ENCODE results near the gene SIK3. TPM values are rescaled to one million over a fixed set of nuclear protein-coding genes. Genes with fewer than 3 reads are reported as not detected.
A peak's percentile ranks its signal among the peaks of the same experiment; 100 is the strongest.

SIK3 gene
- total RNA-seq, 2 donors from 2014 or later = 21.4 to 26.3 TPM

- Mint-ChIP-seq H3K36me3 (ENCODE audit: insufficient read depth in 2 of 2) (no peaks in the 10 kb centered on the region), H3K9me3 (no peaks in the 10 kb centered on the region), H3K4me3 (no peak overlapping the region), H3K27ac (peak overlapping the region; percentile 82), H3K4me1 (ENCODE audit: low read depth) (peaks cover 14% of the 10 kb centered on the region), H3K27me3 (ENCODE audit: low read depth) (no peaks in the 10 kb centered on the region)
- DNase-seq = no peak
- peak in 1 of 2 donors; percentile 59 for ATAC-seq (replicated peaks in 1 of 2)
Observed at GRCh38 chr11:116909245-116909644, 189.0 kb downstream of the SIK3 start.

GRCh38 chr11:116906479-116906878 is 191.7 kb downstream of the SIK3 start:
- no peak for DNase-seq
- Mint-ChIP-seq H3K4me3 (no peak overlapping the region), H3K4me1 (ENCODE audit: low read depth) (peaks cover 24% of the 10 kb centered on the region), H3K36me3 (ENCODE audit: insufficient read depth in 2 of 2) (no peaks in the 10 kb centered on the region), H3K27me3 (ENCODE audit: low read depth) (no peaks in the 10 kb centered on the region), H3K27ac (peak overlapping the region; percentile 83), H3K9me3 (no peaks in the 10 kb centered on the region)
- ATAC-seq (replicated peaks in 1 of 2) = no peak

- Mint-ChIP-seq H3K4me3 (no peak overlapping the region), H3K27ac (peak overlapping the region; percentile 33), H3K9me3 (peaks cover 6 to 9% of the 10 kb centered on the region in 2 donors), H3K36me3 (ENCODE audit: insufficient read depth in 2 of 2) (peaks cover 8 to 9% of the 10 kb centered on the region in 2 donors), H3K27me3 (ENCODE audit: low read depth) (no peaks in the 10 kb centered on the region), H3K4me1 (ENCODE audit: low read depth) (peaks cover 10% of the 10 kb centered on the region)
- DNase-seq (no peak), ATAC-seq (replicated peaks in 1 of 2) (no peak)
Observed at GRCh38 chr11:116903090-116903489, 195.1 kb downstream of the SIK3 start.

GRCh38 chr11:116901964-116902688 is 196.1 kb downstream of the SIK3 start:
- Mint-ChIP-seq H3K4me1 (ENCODE audit: low read depth) (peaks cover 10% of the 10 kb centered on the region), H3K4me3 (no peak overlapping the region), H3K36me3 (ENCODE audit: insufficient read depth in 2 of 2) (peaks cover 8 to 9% of the 10 kb centered on the region in 2 donors), H3K9me3 (peaks cover 6 to 9% of the 10 kb centered on the region in 2 donors), H3K27me3 (ENCODE audit: low read depth) (no peaks in the 10 kb centered on the region), H3K27ac (no peak overlapping the region)
- ATAC-seq (replicated peaks in 1 of 2) = no peak
- DNase-seq = no peak

GRCh38 chr11:116901211-116901610 is 197.0 kb downstream of the SIK3 start:
- peaks cover 6 to 9% of the 10 kb centered on the region in 2 donors for H3K9me3 Mint-ChIP-seq

GRCh38 chr11:116896211-116896610 is 202.0 kb downstream of the SIK3 start:
- no peak for DNase-seq
- H3K36me3 Mint-ChIP-seq (ENCODE audit: insufficient read depth in 2 of 2) = peaks cover 13 to 15% of the 10 kb centered on the region in 2 donors
- H3K9me3 Mint-ChIP-seq = peaks cover 6 to 9% of the 10 kb centered on the region in 2 donors
- H3K4me1 Mint-ChIP-seq (ENCODE audit: low read depth) = no peaks in the 10 kb centered on the region
- no peak overlapping the region for H3K4me3 Mint-ChIP-seq
- no peak overlapping the region for H3K27ac Mint-ChIP-seq
- ATAC-seq (replicated peaks in 1 of 2) = no peak
- H3K27me3 Mint-ChIP-seq (ENCODE audit: low read depth) = no peaks in the 10 kb centered on the region

More at GRCh38 chr11:116901211-116901610, 197.0 kb downstream of the SIK3 start:
- Mint-ChIP-seq H3K4me1 (ENCODE audit: low read depth) (peaks cover 10% of the 10 kb centered on the region), H3K4me3 (no peak overlapping the region), H3K27ac (no peak overlapping the region), H3K27me3 (ENCODE audit: low read depth) (no peaks in the 10 kb centered on the region), H3K36me3 (ENCODE audit: insufficient read depth in 2 of 2) (peaks cover 8 to 9% of the 10 kb centered on the region in 2 donors)
- ATAC-seq (replicated peaks in 1 of 2) = no peak
- DNase-seq = no peak

GRCh38 chr11:116895048-116895757 is 203.0 kb downstream of the SIK3 start:
- ATAC-seq (replicated peaks in 1 of 2) (no peak), DNase-seq (peak in 1 of 2 donors; percentile 4)
- Mint-ChIP-seq H3K27me3 (ENCODE audit: low read depth) (no peaks in the 10 kb centered on the region), H3K9me3 (peaks cover 2 to 5% of the 10 kb centered on the region in 2 donors), H3K36me3 (ENCODE audit: insufficient read depth in 2 of 2) (peaks cover 8 to 11% of the 10 kb centered on the region in 2 donors), H3K27ac (peak overlapping the region; percentile 38), H3K4me3 (no peak overlapping the region), H3K4me1 (ENCODE audit: low read depth) (peaks cover 9% of the 10 kb centered on the region)

- Mint-ChIP-seq H3K27ac (no peak overlapping the region), H3K27me3 (ENCODE audit: low read depth) (no peaks in the 10 kb centered on the region), H3K36me3 (ENCODE audit: insufficient read depth in 2 of 2) (peaks cover 4 to 6% of the 10 kb centered on the region in 2 donors), H3K4me3 (no peak overlapping the region), H3K9me3 (no peaks in the 10 kb centered on the region), H3K4me1 (ENCODE audit: low read depth) (peaks cover 13% of the 10 kb centered on the region)
- ATAC-seq (replicated peaks in 1 of 2) (no peak), DNase-seq (no peak)
Observed at GRCh38 chr11:116893906-116894305, 204.3 kb downstream of the SIK3 start.

- H3K27ac Mint-ChIP-seq = no peak overlapping the region
- peaks cover 13% of the 10 kb centered on the region for H3K4me1 Mint-ChIP-seq (ENCODE audit: low read depth)
- ATAC-seq (replicated peaks in 1 of 2) (no peak), DNase-seq (no peak)
- no peaks in the 10 kb centered on the region for H3K27me3 Mint-ChIP-seq (ENCODE audit: low read depth)
- peaks cover 4 to 6% of the 10 kb centered on the region in 2 donors for H3K36me3 Mint-ChIP-seq (ENCODE audit: insufficient read depth in 2 of 2)
- H3K4me3 Mint-ChIP-seq = no peak overlapping the region
- no peaks in the 10 kb centered on the region for H3K9me3 Mint-ChIP-seq
Observed at GRCh38 chr11:116893437-116893836, 204.8 kb downstream of the SIK3 start.

- peaks cover 13% of the 10 kb centered on the region for H3K4me1 Mint-ChIP-seq (ENCODE audit: low read depth)
- ATAC-seq (replicated peaks in 1 of 2) = no peak
- H3K27me3 Mint-ChIP-seq (ENCODE audit: low read depth) = no peaks in the 10 kb centered on the region
- H3K36me3 Mint-ChIP-seq (ENCODE audit: insufficient read depth in 2 of 2) = peaks cover 4 to 6% of the 10 kb centered on the region in 2 donors
- no peak overlapping the region for H3K4me3 Mint-ChIP-seq
- H3K27ac Mint-ChIP-seq = peak overlapping the region; percentile 21
- no peaks in the 10 kb centered on the region for H3K9me3 Mint-ChIP-seq
- DNase-seq = no peak
Observed at GRCh38 chr11:116892374-116892773, 205.9 kb downstream of the SIK3 start.

GRCh38 chr11:116891746-116892145 is 206.5 kb downstream of the SIK3 start:
- no peaks in the 10 kb centered on the region for H3K9me3 Mint-ChIP-seq
- H3K27me3 Mint-ChIP-seq (ENCODE audit: low read depth) = no peaks in the 10 kb centered on the region
- H3K4me1 Mint-ChIP-seq (ENCODE audit: low read depth) = peaks cover 13% of the 10 kb centered on the region
- H3K36me3 Mint-ChIP-seq (ENCODE audit: insufficient read depth in 2 of 2) = peaks cover 4 to 6% of the 10 kb centered on the region in 2 donors
- H3K4me3 Mint-ChIP-seq = no peak overlapping the region
- ATAC-seq (replicated peaks in 1 of 2) (no peak), DNase-seq (no peak)
- peak overlapping the region; percentile 21 for H3K27ac Mint-ChIP-seq

GRCh38 chr11:116890607-116891006 is 207.6 kb downstream of the SIK3 start:
- peaks cover 4 to 6% of the 10 kb centered on the region in 2 donors for H3K36me3 Mint-ChIP-seq (ENCODE audit: insufficient read depth in 2 of 2)
- H3K4me3 Mint-ChIP-seq = peak overlapping the region in 1 of 2 donors; percentile 58
- ATAC-seq (replicated peaks in 1 of 2) (no peak), DNase-seq (no peak)
- peak overlapping the region; percentile 83 for H3K27ac Mint-ChIP-seq
- H3K27me3 Mint-ChIP-seq (ENCODE audit: low read depth) = no peaks in the 10 kb centered on the region
- H3K9me3 Mint-ChIP-seq = no peaks in the 10 kb centered on the region
- peaks cover 13% of the 10 kb centered on the region for H3K4me1 Mint-ChIP-seq (ENCODE audit: low read depth)

GRCh38 chr11:116890193-116890592 is 208.0 kb downstream of the SIK3 start:
- peak overlapping the region; percentile 83 for H3K27ac Mint-ChIP-seq
- DNase-seq (peak; percentile 22 to 38), ATAC-seq (replicated peaks in 1 of 2) (peak; percentile 90 to 94)
- no peaks in the 10 kb centered on the region for H3K27me3 Mint-ChIP-seq (ENCODE audit: low read depth)
- peaks cover 3 to 5% of the 10 kb centered on the region in 2 donors for H3K36me3 Mint-ChIP-seq (ENCODE audit: insufficient read depth in 2 of 2)
- H3K4me3 Mint-ChIP-seq = peak overlapping the region in 1 of 2 donors; percentile 58
- no peaks in the 10 kb centered on the region for H3K9me3 Mint-ChIP-seq
- peaks cover 13% of the 10 kb centered on the region for H3K4me1 Mint-ChIP-seq (ENCODE audit: low read depth)
